Smooth muscle cell of the brain vasculature (primary cell): ENCODE measurements around the gene WHRN.

Experiments used
- DNase-seq: peaks from one replicate; pipeline ENCODE4 v3.0.0-alpha.2; 2012; ENCODE audit warnings: low read depth, low spot score

Gene WHRN

DNA sequence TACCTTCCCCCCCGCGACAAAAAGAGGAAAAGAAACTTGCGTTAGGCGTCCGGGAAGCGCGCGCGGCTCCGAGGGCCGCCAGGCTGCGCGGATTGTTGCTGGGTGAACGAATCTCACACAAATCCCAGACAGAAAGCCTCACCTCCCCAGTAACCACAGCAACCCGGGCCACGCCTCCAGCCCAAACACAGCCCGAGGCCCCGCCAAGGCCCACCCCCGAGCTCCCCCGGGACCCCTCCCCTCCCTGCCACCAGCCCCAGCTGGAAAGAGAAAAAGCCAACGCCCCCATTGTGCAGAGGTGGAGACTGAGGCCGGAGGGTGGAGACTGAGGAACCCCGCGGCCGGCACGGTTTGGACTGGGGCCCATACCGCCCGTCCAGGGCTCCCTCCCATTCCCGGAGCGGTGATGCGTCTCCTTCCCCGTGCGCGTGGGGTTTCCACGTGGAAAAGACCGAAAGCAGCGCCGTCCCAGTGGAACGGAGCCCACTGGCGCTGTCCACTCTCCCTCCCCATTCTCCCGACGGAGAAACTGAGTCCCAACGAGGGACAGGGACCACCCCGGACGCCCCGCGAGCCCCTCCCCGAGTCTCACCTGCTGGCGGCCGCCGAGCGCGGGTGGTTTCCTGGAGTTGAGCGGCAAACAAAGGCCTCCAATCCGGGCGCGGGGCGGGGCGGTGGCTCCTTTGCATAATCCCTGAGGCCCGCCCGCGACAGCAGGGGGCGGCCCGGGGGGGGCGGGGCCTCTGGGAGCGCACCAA is 107.2 kb downstream of the WHRN start:
- DNase-seq, result peak; percentile 77

DNA sequence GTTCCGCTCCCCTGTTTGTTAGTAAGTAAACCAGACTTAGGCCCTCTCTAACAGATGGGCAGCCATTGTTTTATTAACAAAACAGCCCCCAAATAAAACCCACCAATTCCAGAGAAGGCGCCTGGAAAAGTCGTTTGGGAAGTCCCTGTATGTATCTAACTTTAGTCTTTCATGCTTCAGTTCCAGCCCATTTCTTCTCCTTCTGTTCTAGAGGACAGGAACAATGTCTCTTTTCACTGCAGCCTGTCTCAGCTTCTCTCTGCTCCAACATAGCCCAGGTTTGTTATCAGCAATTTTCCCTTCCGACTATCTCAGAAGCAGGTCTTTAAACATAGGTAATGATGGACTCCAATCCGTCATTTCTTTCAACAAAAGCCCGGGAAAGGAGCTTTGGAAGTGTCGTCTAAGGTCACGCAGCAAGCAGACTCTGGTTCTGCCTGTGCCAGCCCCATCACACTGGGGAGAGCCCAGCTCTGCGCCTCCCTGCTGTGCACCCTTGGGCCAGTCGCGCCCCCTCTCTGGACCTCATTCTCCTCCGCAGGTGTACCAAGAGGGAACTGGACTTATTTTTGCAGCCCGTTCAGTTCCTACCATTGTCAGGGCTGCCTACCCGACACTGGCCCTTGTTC is 107.9 kb downstream of the WHRN start:
- DNase-seq, result no peak

DNA sequence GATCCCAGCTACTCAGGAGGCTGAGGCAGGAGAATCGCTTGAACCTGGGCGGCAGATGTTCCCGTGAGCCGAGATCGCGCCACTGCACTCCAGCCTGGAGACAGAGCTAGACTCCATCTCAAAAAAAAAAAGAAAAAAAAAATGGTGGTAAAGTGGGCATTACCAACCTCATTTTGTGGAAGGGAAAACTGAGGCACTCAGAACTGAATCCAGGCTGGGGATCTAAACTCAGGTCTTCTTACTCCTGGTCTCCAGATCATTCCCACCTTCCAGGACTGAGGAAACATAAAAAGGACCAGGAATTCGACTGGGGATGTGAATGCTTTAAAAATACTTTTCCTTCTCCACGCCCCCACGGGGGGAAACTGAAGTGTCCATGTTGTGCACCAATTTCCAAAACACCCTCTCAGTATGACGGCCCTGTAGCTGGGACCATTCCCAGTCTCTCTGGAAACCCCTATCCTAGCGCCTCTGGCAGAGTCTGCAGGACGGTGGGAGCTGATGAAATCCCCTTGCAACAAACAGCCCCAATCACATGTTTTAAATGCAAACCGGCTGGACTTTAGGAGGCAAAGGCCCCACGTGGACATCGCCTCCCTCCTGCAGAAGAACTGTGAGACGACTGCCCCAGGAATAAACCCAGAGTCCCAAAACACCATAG is 108.6 kb downstream of the WHRN start:
- DNase-seq, result no peak

DNA sequence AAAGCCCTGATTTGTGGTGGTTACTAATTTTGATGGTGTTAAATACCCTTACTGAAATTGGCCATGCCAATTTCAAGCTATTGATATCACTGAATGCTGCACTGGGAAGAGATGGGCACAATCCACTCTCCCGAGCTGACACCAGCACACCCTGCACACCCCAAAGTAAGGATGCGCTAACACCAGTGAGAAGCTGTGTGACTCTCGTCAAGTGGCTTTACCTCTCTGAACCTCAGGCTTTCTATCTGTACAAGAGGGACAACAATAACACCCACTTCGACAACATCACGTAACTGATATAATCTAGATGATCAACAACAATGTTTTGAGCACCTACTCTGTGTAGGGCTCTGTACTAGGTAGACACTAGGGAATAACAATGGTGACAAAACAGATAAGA is 109.5 kb downstream of the WHRN start:
- DNase-seq, result no peak

DNA sequence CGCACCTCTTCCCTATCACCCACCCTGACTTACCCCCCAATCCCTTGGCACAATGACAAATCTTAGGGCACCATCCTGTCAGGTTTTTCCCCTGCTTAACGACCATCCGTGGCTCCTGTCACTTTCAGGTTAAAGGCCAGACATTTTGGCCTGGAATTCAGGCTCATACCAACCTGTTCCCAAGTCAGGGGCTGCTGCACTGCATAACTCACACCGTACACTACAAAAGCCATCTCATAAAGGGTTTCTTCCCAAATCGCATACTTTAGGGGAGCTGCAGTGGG is 110.0 kb downstream of the WHRN start:
- DNase-seq, result no peak

DNA sequence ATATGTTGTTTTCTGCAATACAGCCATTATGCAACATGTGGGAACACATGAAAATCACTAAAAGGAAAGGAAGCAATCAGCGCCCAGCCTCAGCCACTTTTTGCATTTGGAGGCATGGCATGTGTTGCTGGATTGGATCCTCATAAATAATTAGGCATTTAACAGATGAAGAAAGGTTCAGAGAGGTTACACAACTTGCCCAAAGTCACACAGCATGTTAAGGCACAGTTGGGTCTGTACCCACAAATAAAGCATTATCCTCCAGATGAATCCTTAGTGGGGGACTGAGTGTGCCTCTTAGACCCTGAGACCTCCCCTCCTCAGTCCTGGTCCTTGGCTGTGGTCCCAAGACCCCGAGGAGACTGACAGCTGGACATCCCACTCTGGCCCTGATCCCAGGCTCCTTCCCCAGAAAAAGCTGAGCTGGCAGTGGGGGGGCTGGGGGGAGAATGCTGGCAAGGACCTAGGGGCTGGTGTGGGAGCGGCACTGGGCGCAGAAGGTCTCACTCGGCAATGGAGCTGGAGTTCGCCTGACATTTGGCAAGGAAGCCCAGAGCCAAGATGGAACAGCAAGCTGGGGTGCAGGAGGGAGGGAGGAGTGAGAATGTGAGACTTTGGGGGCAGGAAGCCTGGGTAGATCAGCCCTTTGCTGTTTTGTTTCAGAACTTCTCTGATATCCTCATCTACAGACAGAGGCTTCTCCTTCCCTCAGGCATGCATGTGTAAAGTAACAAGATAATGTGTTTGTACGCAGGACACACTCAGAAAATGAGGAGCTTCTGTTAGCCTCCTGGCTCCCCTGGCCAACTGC is 110.5 kb downstream of the WHRN start:
- no peak for DNase-seq

DNA sequence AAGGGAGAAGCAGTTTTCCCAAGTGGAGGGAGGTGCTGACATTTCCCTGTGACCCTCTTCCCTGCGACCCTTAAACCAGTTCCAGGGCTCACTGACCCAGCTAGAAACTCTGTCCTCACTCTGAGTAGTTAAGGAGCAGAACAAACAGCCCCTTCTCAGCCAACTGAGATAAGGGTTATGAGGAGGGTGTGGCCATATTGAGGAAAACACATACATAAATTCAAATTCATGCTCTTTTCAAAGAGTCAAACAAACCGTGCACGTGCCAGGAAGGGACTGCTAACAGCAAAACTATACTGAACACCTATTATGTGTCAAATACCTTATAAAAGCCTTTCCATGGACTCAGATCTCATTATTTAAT is 112.5 kb downstream of the WHRN start:
- DNase-seq, result no peak

DNA sequence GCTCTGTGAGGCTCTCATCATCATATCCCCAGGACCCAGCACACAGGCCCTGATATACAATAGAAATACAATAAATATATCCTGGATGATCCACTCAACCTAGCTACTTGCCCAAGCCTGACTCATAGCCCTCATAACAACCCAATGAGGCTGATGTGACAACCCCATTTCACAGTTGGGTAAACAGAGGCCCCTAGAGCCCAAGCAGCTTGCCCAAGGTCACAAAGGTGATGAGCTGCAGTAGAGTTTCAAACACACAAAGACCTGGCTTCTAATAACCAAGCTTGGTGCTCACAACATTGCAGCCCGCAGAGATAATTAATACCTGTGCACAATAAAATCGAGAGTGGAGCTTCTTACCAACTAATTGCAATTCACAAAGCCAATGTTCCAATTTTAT is 114.3 kb downstream of the WHRN start:
- DNase-seq, result no peak

DNA sequence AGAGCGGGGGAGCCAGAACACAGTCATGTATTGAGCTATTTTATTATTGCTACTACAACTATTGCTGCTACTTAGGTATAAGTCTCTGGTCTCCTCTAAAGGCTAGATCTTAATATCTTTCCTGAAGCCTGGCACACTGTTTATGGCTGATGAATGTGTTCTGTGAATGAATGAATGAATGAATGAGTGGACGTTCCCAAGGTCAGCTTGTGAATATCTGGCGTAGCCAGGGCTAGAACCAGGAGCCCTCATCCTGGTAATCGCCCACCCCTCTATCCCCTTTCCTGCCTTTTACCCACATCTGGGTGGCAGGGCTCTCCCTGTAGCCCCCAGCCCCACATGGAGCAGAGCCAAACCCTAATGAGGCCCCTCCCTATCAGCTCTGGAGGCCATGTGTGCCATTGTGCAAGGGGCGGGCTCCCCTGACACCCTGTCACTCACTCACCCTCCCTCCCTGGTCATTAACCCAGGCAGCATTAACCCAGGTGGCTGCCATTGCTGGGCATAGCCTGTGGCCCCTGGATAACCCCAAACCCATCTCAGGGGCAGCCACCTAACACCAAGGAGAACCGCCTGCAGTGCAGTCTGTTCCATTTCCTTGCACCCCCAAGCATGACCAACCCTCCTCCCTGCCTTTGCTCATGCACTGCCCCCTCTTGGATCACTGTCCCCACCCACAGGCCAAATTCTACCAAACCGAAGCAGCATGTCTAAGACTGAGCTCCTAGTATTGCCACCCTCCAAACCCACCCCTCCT is 115.5 kb downstream of the WHRN start:
- DNase-seq, result no peak

DNA sequence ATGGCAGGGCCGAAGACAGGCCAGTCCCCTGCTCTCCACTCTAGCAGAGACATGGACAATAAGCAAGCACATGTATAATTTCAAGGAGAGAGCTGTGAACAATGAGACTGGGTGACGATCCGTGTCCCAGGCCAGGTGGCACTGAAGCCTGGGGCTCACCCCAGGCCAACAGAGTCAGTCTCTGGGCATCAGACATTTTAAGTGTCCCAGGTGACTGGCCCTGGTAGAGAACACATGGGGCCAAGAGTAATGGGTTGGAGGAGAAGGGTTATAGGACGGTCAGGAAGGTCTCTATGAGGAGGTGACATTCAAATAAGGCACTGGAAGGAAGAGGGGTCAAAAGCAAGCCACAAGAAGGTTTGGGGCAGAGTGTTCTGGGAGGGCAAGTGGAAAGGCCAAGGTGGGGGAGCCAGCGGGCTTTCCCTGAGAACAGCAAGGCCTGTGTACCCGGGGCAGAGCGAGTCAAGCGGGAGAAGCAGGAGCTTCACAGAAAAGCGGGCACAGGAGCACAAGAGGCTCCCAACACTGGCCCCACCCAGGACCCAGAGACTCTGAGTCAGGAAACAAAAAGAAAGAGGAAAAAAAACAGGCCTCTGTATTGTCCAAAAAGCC is 116.4 kb downstream of the WHRN start:
- DNase-seq, result no peak

DNA sequence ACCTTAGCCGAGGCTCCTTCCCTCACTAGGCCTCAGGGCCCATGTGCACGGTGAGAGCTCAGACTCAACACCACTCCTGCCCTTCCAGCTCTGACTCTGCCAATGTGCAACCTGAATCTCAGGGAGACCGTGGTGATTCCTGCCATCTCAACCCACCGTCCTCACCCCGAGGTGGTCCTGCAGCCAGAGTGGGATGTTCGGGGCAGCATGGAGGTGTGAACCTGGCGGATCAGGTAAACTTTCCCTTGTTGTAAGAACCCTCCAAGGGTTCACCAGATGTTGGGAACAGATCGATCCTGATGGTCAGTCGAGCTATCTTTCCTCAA is 117.0 kb downstream of the WHRN start:
- DNase-seq, result no peak

DNA sequence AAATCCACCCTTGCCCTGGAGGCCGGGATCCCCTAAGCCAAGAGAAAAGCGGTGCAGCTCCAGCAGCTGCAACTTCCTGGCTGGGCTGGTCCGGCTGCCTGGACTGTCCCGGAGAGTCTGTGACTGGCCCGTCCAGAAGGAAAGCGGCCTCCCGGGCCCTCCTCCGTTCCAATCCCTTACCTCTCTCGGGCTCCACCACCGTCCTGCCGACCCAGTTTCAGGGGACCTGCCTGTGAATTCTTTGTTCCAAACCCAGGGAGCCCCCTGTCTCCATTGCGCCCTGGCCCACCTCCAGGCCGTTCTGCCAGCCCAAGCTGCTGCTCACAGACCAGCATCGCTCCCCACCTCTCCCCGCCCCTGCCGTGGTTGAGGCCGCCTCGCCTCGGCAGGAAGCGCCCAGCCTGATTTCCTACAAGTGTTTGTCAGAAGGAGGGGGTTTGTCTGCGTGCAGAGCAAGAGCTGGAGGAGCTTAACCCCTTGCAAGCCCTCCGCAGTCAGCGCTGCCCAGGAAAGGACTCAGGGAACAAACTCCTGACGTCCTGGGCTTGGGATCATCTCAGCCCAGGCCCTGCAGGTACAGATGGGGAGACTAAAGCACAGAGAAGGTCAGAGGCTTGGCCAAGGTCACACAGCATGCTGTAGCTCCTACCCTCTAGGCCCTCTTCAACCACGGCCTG is 117.5 kb downstream of the WHRN start, which contains the start of gene AKNA:
Gene AKNA, minus strand, starts transcription at position 303 of the 677 bp plus-strand sequence. CDS start 6,649 bp downstream, outside the sequence.
- DNase-seq, result no peak

DNA sequence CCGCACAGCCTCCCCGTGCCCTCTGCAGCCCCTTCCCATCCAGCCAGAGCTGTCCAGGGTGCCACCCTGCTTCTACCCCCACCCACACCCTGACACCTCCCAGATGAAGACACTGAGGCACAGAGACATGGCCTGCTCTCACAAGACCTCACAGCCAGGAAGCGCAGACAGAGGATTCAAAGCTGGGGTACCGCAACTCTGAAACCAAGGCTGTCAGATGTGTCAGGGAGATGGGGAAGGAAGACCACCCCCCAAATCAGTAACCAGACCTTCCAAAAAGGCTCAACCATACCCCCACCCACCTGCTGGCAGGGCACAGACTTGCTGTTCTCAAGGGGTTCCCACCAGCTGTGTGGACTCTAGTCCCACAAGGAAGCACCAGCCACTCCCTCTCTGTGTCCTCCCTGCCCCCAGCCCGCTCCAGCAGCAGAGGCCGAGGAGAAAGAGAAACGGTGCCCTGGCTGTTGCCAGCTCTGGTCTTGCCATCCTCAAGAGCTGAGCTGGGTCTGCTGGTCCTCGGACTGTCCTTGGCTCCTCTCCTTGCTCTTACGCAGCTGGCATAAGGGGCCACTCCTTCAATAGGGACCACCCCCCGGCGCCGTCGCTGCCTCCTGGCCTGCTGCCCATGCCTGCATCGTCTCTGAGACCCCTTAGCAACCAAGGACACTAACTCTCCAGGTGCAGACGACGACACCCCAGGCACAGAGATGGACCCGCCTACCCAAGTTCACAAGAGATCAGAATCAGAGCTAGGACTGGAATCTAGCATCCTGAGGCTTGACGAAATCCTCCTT is 118.2 kb downstream of the WHRN start:
- DNase-seq, result no peak

DNA sequence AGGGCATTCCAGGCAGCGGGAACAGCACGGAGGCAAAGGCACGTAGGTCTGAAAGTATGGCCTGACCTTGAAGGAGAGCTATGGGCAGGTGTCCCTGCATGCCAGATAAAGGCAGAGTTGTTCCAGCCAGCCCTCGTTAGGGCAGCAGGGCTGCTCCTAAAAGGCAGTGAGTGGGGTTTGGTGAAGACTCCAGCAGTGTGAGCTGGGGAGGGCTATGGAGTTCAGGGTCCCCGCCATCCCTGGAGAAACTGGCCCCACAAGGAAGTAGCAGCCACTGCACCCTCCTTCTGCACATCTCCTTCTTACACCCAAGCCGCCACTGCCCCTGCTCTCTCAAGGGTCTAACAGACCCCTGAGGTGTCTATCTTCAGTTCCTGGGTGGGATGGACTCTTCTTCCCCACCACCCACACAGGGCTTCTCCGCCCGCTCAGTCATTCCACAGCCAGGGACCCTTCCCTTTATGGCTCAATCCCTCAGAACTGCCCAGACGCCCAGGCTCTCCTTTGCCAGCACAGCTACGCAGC is 118.8 kb downstream of the WHRN start:
- no peak for DNase-seq

DNA sequence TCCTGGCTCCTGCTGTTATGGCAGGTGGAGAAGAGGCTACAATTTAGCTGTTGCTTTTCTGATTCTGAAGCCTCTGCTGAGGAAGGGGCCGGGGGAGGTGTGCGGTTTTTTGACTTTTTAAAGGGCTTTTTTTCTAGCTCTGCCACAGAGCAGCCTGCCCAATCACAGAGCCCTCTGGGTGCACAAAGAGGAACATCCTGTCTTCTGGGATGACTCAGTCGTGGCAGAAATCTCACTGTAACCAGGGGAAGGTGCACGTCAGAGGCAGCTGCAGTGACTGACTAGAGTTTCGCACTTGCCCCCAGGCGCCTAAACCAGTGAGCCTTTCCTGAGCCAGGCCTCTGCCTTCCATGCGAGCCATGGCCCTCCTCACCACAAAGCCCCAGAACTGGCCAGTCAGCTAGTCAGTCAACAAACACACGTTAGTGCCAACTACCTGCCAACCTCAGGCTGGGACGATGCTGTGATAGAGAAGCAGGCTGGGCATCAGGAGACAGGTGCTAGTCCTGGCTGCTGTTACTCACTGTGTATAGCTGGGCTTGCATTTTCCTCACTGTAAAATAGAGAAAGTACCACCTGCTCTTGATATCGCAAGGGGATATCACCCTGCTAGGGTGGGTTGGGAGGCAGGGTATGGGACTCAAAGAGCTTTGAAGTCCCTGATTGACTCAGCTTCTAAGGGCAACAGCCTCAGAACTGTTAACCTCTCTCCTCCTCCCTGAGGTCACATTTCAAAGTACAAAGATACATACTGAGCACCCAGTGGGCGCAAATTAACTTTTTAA is 119.7 kb downstream of the WHRN start:
- no peak for DNase-seq

DNA sequence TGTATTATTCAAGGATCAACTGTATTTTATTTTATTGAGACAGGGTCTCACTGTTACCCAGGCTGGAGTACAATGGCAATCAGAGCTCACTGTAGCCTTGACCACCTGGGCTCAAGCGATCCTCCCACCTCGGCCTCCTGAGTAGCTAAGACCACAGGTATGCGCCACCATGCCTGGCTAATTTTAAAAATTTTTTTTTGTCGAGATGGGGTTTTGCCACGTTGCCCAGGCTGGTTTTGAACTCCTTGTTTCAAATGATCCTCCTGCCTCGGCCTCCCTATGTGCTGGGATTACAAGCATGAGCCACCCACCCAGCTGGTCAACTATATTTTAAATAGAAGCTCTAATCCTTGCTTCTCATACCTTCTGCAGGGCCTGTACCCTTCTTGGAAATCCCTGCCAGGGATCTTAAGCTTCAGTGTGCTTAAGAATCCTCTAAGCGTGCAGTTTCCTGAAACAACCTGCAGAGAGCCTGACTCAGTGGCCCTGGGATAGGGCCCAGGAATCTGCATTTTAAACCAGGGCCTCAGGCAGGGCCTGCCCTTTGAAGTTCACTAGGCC is 120.4 kb downstream of the WHRN start:
- no peak for DNase-seq

DNA sequence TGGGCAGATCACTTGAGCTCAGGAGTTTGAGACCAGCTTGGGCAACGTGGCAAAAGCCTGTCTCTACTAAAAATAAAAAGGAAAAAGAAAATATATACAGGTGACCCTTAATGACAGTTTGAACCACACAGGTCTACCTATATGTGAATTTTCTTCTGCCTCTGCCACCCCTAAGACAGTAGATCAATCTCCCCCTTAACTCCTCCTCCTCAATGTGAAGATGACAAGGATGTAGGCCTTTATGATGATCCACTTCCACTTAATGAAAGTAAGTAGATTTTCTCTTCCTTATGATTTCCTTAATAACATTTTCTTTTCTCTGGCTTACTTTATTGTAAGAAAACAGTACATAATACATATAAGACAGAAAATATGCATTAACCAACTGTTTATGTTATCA is 120.9 kb downstream of the WHRN start:
- DNase-seq, result no peak

DNA sequence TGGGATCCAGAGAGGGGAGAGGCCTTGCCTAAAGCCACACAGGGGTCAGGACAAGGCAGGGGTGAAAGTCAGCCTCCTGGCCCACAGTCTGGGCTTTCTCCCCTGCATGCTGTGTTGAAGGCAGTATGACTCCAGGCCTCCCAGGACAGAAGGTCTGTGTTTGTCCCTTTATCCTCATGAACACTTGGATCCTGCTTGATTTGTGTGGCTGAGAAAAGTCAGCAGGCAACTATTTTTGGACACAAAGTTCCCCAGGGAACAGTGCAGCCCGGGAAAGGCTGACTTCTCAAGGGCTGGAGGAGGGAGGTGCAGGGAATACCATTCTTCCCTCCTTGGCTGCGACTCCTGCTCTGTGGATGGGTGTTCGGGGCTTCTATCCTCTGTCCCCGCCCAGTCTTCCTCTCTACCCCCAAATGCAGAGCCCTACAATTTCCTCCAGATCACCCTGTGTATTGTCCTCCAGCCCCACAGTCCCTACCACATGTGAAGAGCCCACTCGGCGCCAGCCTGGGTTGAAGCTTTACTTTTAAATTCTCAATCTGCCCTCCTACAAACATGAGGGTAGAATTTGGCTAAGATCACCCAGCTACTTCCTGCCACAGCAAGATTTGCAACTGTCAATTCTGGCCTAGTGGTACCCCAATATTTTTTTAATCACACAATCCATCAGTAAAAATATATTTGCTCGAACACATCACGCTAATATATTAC is 121.6 kb downstream of the WHRN start:
- DNase-seq, result no peak
